Dendritic cell treated with granulocyte-macrophage colony-stimulating factor and Interleukin-4, amounts not matched to agents 40 ng/mL and 50 ng/mL, for 4 days (primary cell): Measurements from ENCODE around the gene UBE2H.
"Not testable (repeated sequence)": the region's sequence is repeated elsewhere in the genome, so short reads cannot be mapped to it uniquely, and the experiment has no call there.

Source experiments
- H3K27ac Mint-ChIP-seq: one replicate; pipeline ENCODE4 v1.8.0; 2022; ENCODE audit warnings: mild to moderate bottlenecking, mixed read lengths
- H3K27me3 Mint-ChIP-seq: one replicate; pipeline ENCODE4 v1.8.0; 2022; ENCODE audit warnings: mild to moderate bottlenecking, mixed read lengths
- H3K36me3 Mint-ChIP-seq: one replicate; pipeline ENCODE4 v1.8.0; 2022; ENCODE audit warnings: low read depth, mixed read lengths
- H3K4me1 Mint-ChIP-seq: one replicate; pipeline ENCODE4 v1.8.0; 2022; ENCODE audit warnings: low read depth, mixed read lengths
- H3K4me3 Mint-ChIP-seq: one replicate; pipeline ENCODE4 v1.8.0; 2022; ENCODE audit warnings: mild to moderate bottlenecking, moderate library complexity, mixed read lengths
- H3K9me3 Mint-ChIP-seq: one replicate; pipeline ENCODE4 v1.8.0; 2022; ENCODE audit warnings: mixed read lengths
- intact Hi-C: fragments of 100-400 bp; cut with micrococcal nuclease; formaldehyde crosslinking; loops from one replicate; pipeline ENCODE4 v1.15.0; 2022

The UBE2H gene

GRCh38 chr7:129828989-129829736 is 123.6 kb downstream of the UBE2H start:
- peaks cover 23% of the 10 kb centered on the region for H3K4me1 Mint-ChIP-seq
- H3K4me3 Mint-ChIP-seq, result no peak overlapping the region
- intact Hi-C loops, result no loop called here
- H3K36me3 Mint-ChIP-seq, result peaks cover 31% of the 10 kb centered on the region
- H3K9me3 Mint-ChIP-seq, result no peaks in the 10 kb centered on the region
- H3K27ac Mint-ChIP-seq, result peak overlapping the region; percentile 25
- H3K27me3 Mint-ChIP-seq, result peaks cover 20% of the 10 kb centered on the region

GRCh38 chr7:129828078-129828762 is 124.5 kb downstream of the UBE2H start:
- no peaks in the 10 kb centered on the region for H3K9me3 Mint-ChIP-seq
- H3K27me3 Mint-ChIP-seq, result peaks cover 20% of the 10 kb centered on the region
- H3K36me3 Mint-ChIP-seq, result peaks cover 21% of the 10 kb centered on the region
- H3K27ac Mint-ChIP-seq, result no peak overlapping the region
- H3K4me1 Mint-ChIP-seq, result peaks cover 23% of the 10 kb centered on the region
- no peak overlapping the region for H3K4me3 Mint-ChIP-seq
- intact Hi-C loops, result no loop called here

DNA sequence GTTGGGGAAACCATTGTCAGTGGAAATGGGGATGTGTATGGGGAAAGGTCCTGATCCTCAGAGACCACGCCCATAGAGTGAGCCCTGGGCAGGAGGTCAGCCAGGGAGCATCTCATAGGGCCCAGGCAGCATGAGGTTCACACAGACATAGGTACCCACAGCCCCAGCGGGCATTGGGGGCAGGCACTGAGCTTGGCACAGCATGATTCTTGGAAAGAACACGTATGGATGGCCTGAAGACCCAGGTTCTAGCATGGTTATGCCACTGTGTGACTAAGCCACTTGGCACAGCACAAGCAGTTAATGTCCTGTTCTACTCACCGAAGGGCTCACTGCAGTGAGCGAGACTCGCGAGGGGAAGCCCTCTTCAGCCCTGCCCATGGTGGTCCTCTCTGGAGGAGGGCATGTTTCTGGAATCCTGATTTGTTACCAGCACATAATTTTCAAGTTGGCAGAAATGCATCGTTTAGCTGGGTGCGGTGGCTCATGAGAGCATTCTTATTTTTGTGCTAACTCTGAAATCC is 125.2 kb downstream of the UBE2H start:
- Mint-ChIP-seq H3K27me3 (peaks cover 20% of the 10 kb centered on the region), H3K36me3 (peaks cover 18% of the 10 kb centered on the region), H3K9me3 (no peaks in the 10 kb centered on the region), H3K4me3 (no peak overlapping the region), H3K4me1 (peaks cover 23% of the 10 kb centered on the region), H3K27ac (no peak overlapping the region)
- intact Hi-C loops, result no loop called here

- H3K9me3 Mint-ChIP-seq, H3K4me3 Mint-ChIP-seq, H3K27ac Mint-ChIP-seq, intact Hi-C loops: not testable (repeated sequence)
- peaks cover 12% of the 10 kb centered on the region for H3K36me3 Mint-ChIP-seq
- peaks cover 20% of the 10 kb centered on the region for H3K27me3 Mint-ChIP-seq
- H3K4me1 Mint-ChIP-seq, result peaks cover 23% of the 10 kb centered on the region
Observed at GRCh38 chr7:129826895-129827294, 125.9 kb downstream of the UBE2H start.

DNA sequence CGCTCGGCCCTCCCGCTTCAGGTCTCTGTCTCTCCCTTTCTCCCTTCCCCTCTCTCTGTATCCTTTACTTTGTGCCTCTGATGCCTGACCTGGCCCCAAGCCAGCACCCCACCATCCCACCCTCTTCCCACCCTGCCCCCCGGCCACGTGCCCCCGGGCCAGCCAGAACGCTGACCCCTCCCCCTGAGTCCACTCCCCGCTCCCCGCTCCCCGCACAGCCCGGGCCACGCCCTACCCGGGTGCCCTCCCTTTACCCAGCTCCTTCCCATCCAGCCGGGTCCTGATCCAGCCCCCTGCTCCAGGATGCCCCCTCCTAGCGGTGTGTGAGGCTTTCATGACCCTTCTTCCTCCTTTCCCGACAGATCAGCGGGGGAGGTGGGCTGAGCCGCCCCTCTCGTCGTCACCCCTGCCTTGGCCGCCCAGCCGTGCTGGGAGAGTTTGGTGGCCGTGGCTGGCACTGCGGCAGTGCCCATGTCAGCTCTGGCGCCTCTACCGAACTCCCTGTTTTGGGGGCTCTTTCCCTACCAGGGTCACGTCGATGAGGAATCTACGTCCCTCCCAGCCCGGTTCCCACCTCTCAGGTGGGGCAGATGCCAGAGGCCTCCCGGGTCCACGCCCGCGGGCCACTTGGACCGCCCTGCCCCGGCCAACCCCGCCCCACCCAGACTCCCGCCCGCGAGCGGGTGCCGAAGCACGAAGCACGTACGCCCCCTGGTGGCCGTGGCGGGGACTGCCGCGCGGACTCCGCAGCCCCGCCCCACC is 127.4 kb downstream of the UBE2H start:
- peaks cover 6% of the 10 kb centered on the region for H3K36me3 Mint-ChIP-seq
- H3K9me3 Mint-ChIP-seq, result no peaks in the 10 kb centered on the region
- H3K4me3 Mint-ChIP-seq, result peak overlapping the region; percentile 92
- H3K4me1 Mint-ChIP-seq, result peaks cover 21% of the 10 kb centered on the region
- H3K27ac Mint-ChIP-seq, result peak overlapping the region; percentile 52
- peaks cover 22% of the 10 kb centered on the region for H3K27me3 Mint-ChIP-seq
- intact Hi-C loops, result loop anchor here (1.0 kb wide), 1 partner anchor 161 kb away; no protein-coding TSS in a partner anchor

- H3K36me3 Mint-ChIP-seq, result peaks cover 6% of the 10 kb centered on the region
- no peak overlapping the region for H3K27ac Mint-ChIP-seq
- intact Hi-C loops, result loop anchor here (1.0 kb wide), 1 partner anchor 160 kb away; no protein-coding TSS in a partner anchor
Observed at GRCh38 chr7:129824291-129825208, 128.2 kb downstream of the UBE2H start.

DNA sequence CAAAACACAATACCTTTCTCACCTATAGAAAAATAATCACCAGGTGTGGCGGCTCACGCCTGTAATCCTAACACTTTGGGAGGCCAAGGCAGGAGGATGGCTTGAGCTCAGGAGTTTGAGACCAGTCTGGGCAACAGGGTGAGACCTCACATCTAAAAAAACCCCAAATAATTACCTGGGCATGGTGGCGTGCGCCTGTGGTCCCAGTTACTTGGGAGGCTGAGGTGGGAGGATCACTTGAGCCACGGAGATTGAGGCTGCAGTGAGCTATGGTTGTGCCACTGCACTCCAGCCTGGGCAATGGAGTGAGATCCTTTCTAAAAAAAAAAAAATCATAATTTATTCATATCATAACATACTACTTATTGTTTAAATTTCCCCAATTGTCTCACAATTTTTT is 129.6 kb downstream of the UBE2H start:
- H3K36me3 Mint-ChIP-seq, H3K4me3 Mint-ChIP-seq, H3K9me3 Mint-ChIP-seq, H3K27ac Mint-ChIP-seq, intact Hi-C loops: not testable (repeated sequence)
- H3K27me3 Mint-ChIP-seq, result peaks cover 28% of the 10 kb centered on the region
- peaks cover 11% of the 10 kb centered on the region for H3K4me1 Mint-ChIP-seq

More at GRCh38 chr7:129824291-129825208, 128.2 kb downstream of the UBE2H start:
- H3K27me3 Mint-ChIP-seq, result peaks cover 29% of the 10 kb centered on the region
- peak overlapping the region; percentile 92 for H3K4me3 Mint-ChIP-seq
- H3K9me3 Mint-ChIP-seq, result no peaks in the 10 kb centered on the region
- H3K4me1 Mint-ChIP-seq, result peaks cover 12% of the 10 kb centered on the region

DNA sequence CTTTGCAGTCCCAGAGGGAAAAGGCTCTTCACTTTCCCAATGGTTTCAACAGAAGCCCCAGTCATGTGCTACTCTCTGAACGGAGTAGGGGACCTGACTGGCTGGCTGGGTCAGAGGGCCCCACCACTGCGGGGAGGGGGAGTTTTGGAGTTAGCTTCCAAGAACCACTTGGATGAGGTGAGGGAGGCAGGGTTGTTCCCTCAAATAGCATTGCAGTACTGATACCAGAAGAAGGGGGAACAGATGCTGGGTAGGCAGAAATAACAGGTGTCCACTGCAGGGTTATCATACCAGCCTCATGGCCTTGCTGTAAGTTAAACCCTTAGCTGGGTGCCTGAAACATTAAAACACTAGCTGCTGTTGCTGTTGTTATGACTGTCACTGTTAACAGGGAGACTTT is 131.3 kb downstream of the UBE2H start:
- Mint-ChIP-seq H3K27ac (no peak overlapping the region), H3K4me3 (no peak overlapping the region), H3K27me3 (peaks cover 32% of the 10 kb centered on the region), H3K36me3 (peaks cover 6% of the 10 kb centered on the region), H3K9me3 (peaks cover 14% of the 10 kb centered on the region), H3K4me1 (peaks cover 11% of the 10 kb centered on the region)
- intact Hi-C loops, result no loop called here

- H3K4me1 Mint-ChIP-seq, result no peaks in the 10 kb centered on the region
- H3K4me3 Mint-ChIP-seq, result no peak overlapping the region
- no peak overlapping the region for H3K27ac Mint-ChIP-seq
- intact Hi-C loops, result no loop called here
- peaks cover 14% of the 10 kb centered on the region for H3K9me3 Mint-ChIP-seq
- peaks cover 32% of the 10 kb centered on the region for H3K27me3 Mint-ChIP-seq
- no peaks in the 10 kb centered on the region for H3K36me3 Mint-ChIP-seq
Observed at GRCh38 chr7:129816742-129817141, 136.0 kb downstream of the UBE2H start.

GRCh38 chr7:129807863-129808262 is 144.9 kb downstream of the UBE2H start:
- intact Hi-C loops, result no loop called here
- H3K4me1 Mint-ChIP-seq, result peaks cover 4% of the 10 kb centered on the region
- no peaks in the 10 kb centered on the region for H3K36me3 Mint-ChIP-seq
- H3K4me3 Mint-ChIP-seq, result no peak overlapping the region
- H3K27me3 Mint-ChIP-seq, result peaks cover 16% of the 10 kb centered on the region
- no peak overlapping the region for H3K27ac Mint-ChIP-seq
- no peaks in the 10 kb centered on the region for H3K9me3 Mint-ChIP-seq

DNA sequence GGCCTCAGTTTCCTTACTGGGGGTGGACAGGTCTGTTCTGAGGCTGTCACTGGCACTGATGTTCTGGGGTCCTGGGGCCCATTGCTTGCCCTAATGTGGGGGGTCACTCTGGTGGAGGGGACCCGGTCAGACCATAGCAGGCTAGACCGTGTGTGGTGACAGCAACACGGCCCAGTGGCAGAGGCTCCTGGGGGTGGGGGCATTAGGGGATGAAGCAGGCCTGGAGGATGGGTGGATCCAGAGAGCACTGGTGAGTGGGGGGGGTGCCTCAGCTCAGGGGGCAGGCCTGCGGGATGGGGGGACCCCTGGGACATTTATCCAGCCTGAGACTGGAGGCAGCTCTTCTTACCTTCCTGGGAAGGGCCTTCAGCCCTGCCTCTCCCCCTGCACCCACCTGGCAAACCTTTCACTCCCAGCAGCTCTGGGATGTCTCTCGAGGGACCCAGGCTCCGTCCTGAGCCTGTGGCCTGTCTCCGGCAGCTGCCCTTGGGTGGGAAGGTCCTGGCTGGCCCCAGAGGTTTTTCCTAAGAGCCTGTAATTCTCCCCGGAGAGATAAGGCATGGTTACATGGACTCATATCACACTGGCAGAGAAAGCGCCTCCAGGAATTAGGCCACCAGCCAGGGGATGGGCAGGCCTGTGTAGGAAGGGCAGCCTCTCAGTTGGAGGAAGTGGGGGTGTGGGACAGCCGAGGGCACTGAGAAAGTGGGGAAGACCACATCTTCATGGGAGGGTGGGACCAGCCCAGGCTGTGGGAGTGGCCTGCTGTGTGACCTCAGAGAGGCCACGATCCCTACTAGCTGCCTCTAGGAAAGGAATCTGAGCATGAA is 147.7 kb downstream of the UBE2H start:
- Mint-ChIP-seq H3K9me3 (no peaks in the 10 kb centered on the region), H3K36me3 (no peaks in the 10 kb centered on the region), H3K27ac (no peak overlapping the region), H3K27me3 (peaks cover 9% of the 10 kb centered on the region), H3K4me1 (peaks cover 4% of the 10 kb centered on the region), H3K4me3 (no peak overlapping the region)
- intact Hi-C loops, result no loop called here

GRCh38 chr7:129804111-129804889 is 148.5 kb downstream of the UBE2H start:
- H3K9me3 Mint-ChIP-seq, result no peaks in the 10 kb centered on the region
- intact Hi-C loops, result no loop called here
- H3K4me1 Mint-ChIP-seq, result peaks cover 4% of the 10 kb centered on the region
- H3K36me3 Mint-ChIP-seq, result no peaks in the 10 kb centered on the region
- no peak overlapping the region for H3K27ac Mint-ChIP-seq
- H3K4me3 Mint-ChIP-seq, result no peak overlapping the region
- H3K27me3 Mint-ChIP-seq, result peaks cover 7% of the 10 kb centered on the region
